ENCODE data around the gene CDKN3.

CDKN3 gene

DNA sequence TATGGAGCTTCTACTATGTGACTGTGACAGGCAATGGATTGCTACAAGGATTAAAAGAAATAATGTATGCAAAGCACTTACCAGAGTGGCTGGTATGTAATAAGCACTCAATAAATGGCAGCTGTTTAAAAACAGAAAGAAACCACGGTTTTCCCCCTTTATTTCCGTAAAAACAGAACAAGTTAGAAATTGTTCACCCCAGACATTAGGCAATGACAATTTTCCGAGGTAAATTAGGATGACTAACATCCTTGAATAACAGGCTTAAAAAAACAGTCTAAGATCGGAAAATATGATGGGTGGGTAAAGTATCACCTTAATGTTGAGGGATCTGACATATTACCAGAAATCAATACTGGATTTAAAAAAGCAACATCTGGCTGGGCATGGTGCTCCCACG is 65.2 kb downstream of the CDKN3 start:
- no peak for DNase-seq (ENCODE audit: low read depth, low spot score)
- in situ Hi-C loops (cut with HindIII; ENCODE audit: low sequenced_read_pairs) = no loop called here
- TF ChIP-seq, protein P1, sequence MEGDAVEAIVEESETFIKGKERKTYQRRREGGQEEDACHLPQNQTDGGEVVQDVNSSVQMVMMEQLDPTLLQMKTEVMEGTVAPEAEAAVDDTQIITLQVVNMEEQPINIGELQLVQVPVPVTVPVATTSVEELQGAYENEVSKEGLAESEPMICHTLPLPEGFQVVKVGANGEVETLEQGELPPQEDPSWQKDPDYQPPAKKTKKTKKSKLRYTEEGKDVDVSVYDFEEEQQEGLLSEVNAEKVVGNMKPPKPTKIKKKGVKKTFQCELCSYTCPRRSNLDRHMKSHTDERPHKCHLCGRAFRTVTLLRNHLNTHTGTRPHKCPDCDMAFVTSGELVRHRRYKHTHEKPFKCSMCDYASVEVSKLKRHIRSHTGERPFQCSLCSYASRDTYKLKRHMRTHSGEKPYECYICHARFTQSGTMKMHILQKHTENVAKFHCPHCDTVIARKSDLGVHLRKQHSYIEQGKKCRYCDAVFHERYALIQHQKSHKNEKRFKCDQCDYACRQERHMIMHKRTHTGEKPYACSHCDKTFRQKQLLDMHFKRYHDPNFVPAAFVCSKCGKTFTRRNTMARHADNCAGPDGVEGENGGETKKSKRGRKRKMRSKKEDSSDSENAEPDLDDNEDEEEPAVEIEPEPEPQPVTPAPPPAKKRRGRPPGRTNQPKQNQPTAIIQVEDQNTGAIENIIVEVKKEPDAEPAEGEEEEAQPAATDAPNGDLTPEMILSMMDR (IDR thresholded peaks at IDR 0.05; ENCODE audit: low read depth, low read length) = no peak
- H3K4me3 ChIP-seq (ENCODE audit: low read depth, low read length) = no peak overlapping the region

DNA sequence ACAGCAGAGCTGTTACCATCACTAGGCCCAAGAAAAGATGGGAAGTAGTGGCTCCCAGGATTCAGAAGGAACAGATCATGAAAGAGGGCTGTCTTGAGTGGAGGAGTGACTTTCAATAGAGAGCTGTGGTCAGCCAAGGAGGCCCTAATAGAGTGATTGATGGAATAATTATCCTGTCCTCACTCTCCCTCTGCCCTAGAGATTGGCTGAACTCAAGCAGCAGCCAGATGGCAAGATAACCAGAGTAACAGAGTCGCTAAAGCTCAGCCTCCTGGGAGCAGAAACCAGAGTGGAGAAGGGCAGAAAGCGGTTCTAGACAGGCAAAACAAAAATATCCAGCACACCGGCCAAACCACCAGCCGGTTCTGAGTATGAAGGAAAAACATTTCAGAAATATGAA is 68.8 kb downstream of the CDKN3 start:
- no peak for DNase-seq (ENCODE audit: low read depth, low spot score)
- in situ Hi-C loops (cut with HindIII; ENCODE audit: low sequenced_read_pairs) = no loop called here
- H3K4me3 ChIP-seq (ENCODE audit: low read depth, low read length) = no peak overlapping the region
- TF ChIP-seq, protein P1 (IDR thresholded peaks at IDR 0.05; ENCODE audit: low read depth, low read length) = no peak

DNA sequence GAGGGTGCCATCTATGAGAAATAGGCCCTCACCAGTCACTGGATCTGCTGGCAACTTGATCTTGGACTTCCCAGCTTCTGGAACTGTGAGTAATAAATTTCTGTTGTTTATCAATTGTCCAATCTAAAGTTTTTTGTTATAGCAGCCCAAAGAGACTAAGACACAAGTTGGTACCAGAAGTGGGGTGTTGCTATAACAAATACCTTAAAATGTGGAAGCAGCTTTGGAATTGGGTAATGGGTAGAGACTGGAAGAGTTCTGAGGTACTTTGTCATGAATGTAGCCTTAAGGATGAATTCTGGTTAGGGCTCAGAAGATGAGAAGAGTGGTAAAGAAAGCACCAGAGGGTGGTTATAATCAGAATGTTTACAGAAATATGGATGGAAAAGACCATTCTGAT is 70.5 kb downstream of the CDKN3 start:
- no peak overlapping the region for H3K4me3 ChIP-seq (ENCODE audit: low read depth, low read length)
- in situ Hi-C loops (cut with HindIII; ENCODE audit: low sequenced_read_pairs) = no loop called here
- TF ChIP-seq, protein P1 (IDR thresholded peaks at IDR 0.05; ENCODE audit: low read depth, low read length) = no peak
- no peak for DNase-seq (ENCODE audit: low read depth, low spot score)
